Measurements from ENCODE around the gene CNTNAP5. TPM values are rescaled to one million over a fixed set of nuclear protein-coding genes. Genes with fewer than 3 reads are reported as not detected.

CNTNAP5 gene
- total and polyA plus RNA-seq, 4 donors: not detected

DNA sequence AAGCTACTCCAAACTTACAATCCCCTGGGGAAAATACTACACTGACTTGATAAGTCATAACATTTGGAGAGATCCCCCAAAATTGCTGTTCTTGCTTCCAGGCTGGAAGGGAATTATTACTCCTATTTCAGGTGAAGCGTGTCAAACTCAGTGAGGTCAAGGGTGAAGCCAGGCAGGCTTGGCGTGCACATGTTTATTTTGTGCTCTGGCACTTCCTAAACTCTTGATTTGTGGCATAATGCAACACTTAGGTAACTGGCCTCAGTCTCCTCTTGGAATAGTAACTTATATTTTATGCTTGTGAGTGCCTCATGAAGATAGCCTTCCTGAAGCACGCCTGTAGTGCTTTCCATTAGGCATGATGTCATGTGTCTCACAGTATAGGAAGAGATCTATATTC lies 751.2 kb downstream of the CNTNAP5 start:
- no peaks in the 10 kb centered on the region for H3K36me3 ChIP-seq (ENCODE audit: control insufficient read depth in 4 of 4, insufficient read depth in 3 of 4, low read depth in 1 of 4, low read length in 3 of 4)
- H3K9ac ChIP-seq (ENCODE audit: low read depth in 1 of 2, low read length in 2 of 2): no peak overlapping the region
- H3K27ac ChIP-seq (ENCODE audit: low read depth in 1 of 2, low read length in 2 of 2): no peak overlapping the region
- TF ChIP-seq RXRA (IDR thresholded peaks at IDR 0.05) (peak in 1 of 2 donors; percentile 64), FOXA1 (IDR thresholded peaks at IDR 0.05) (no peak), HNF4A (conservative IDR thresholded peaks at IDR 0.05) (peak in 1 of 2 donors; percentile 24), NR2F2 (IDR thresholded peaks at IDR 0.05) (no peak), SP1 (IDR thresholded peaks at IDR 0.05) (no peak), HNF4G (IDR thresholded peaks at IDR 0.05) (no peak), TAF1 (conservative IDR thresholded peaks at IDR 0.05) (no peak), GABPA (IDR thresholded peaks at IDR 0.05 in 1 of 2, conservative IDR thresholded peaks at IDR 0.05 in 1 of 2) (no peak), FOXA2 (IDR thresholded peaks at IDR 0.05) (peak; percentile 52)
- TF ChIP-seq, protein P1, sequence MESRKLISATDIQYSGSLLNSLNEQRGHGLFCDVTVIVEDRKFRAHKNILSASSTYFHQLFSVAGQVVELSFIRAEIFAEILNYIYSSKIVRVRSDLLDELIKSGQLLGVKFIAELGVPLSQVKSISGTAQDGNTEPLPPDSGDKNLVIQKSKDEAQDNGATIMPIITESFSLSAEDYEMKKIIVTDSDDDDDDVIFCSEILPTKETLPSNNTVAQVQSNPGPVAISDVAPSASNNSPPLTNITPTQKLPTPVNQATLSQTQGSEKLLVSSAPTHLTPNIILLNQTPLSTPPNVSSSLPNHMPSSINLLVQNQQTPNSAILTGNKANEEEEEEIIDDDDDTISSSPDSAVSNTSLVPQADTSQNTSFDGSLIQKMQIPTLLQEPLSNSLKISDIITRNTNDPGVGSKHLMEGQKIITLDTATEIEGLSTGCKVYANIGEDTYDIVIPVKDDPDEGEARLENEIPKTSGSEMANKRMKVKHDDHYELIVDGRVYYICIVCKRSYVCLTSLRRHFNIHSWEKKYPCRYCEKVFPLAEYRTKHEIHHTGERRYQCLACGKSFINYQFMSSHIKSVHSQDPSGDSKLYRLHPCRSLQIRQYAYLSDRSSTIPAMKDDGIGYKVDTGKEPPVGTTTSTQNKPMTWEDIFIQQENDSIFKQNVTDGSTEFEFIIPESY (IDR thresholded peaks at IDR 0.05): no peak
- TF ChIP-seq, protein P2, sequence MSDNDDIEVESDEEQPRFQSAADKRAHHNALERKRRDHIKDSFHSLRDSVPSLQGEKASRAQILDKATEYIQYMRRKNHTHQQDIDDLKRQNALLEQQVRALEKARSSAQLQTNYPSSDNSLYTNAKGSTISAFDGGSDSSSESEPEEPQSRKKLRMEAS (IDR thresholded peaks at IDR 0.05): no peak
- TF ChIP-seq, protein P3, sequence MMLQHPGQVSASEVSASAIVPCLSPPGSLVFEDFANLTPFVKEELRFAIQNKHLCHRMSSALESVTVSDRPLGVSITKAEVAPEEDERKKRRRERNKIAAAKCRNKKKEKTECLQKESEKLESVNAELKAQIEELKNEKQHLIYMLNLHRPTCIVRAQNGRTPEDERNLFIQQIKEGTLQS (IDR thresholded peaks at IDR 0.05): no peak
- peaks cover 0 to 5% (median 0%) of the 10 kb centered on the region in 4 donors for H3K4me1 ChIP-seq (ENCODE audit: control insufficient read depth in 4 of 4, insufficient read depth in 4 of 4, low read length in 3 of 4)
- 53% methylated on average over 3 of the region's 3 CpGs for WGBS
- no peaks in the 10 kb centered on the region for H3K9me3 ChIP-seq (ENCODE audit: control insufficient read depth in 4 of 4, low read length in 3 of 4)
- H3K27me3 ChIP-seq (ENCODE audit: control insufficient read depth in 4 of 4, insufficient read depth in 4 of 4, low read length in 3 of 4): peaks cover 0 to 4% (median 0%) of the 10 kb centered on the region in 4 donors
- no peak overlapping the region for H3K4me3 ChIP-seq (ENCODE audit: low read depth in 1 of 3, low read length in 3 of 3)
- DNase-seq (ENCODE audit: low spot score): no peak

DNA sequence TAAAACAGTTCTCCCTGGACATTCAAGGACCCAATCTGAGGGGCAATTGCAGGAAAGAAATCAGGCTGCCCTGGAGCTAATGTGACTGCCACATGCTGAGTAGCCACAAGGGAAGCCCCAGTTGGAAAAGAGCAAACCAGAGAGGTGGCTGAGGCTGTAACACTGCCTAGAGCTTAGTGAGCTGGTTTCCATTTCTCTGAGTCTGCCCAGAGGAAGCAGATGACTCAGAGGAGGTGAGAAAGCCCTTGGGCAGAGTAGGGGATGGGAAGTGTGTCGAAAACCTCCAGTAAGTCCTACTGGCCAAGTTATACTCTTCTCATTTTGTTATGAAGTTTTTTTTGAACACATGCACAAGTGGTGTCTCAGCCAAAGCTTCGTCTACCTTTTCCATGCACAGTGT lies 753.0 kb downstream of the CNTNAP5 start:
- Histone ChIP-seq H3K9ac (ENCODE audit: low read depth in 1 of 2, low read length in 2 of 2) (no peak overlapping the region), H3K4me1 (ENCODE audit: control insufficient read depth in 4 of 4, insufficient read depth in 4 of 4, low read length in 3 of 4) (peaks cover 0 to 5% (median 0%) of the 10 kb centered on the region in 4 donors), H3K27ac (ENCODE audit: low read depth in 1 of 2, low read length in 2 of 2) (no peak overlapping the region), H3K4me3 (ENCODE audit: low read depth in 1 of 3, low read length in 3 of 3) (no peak overlapping the region), H3K9me3 (ENCODE audit: control insufficient read depth in 4 of 4, low read length in 3 of 4) (no peaks in the 10 kb centered on the region), H3K36me3 (ENCODE audit: control insufficient read depth in 4 of 4, insufficient read depth in 3 of 4, low read depth in 1 of 4, low read length in 3 of 4) (no peaks in the 10 kb centered on the region), H3K27me3 (ENCODE audit: control insufficient read depth in 4 of 4, insufficient read depth in 4 of 4, low read length in 3 of 4) (peaks cover 0 to 4% (median 0%) of the 10 kb centered on the region in 4 donors)
- TF ChIP-seq FOXA1 (IDR thresholded peaks at IDR 0.05) (no peak), EGR1 (IDR thresholded peaks at IDR 0.05; ENCODE audit: low read depth in 2 of 2) (no peak), HNF4G (IDR thresholded peaks at IDR 0.05) (no peak), RXRA (IDR thresholded peaks at IDR 0.05) (no peak)
- TF ChIP-seq, protein P1 (IDR thresholded peaks at IDR 0.05): no peak
- DNase-seq (ENCODE audit: low spot score): no peak
- 78% methylated on average over 2 of the region's 2 CpGs for WGBS

DNA sequence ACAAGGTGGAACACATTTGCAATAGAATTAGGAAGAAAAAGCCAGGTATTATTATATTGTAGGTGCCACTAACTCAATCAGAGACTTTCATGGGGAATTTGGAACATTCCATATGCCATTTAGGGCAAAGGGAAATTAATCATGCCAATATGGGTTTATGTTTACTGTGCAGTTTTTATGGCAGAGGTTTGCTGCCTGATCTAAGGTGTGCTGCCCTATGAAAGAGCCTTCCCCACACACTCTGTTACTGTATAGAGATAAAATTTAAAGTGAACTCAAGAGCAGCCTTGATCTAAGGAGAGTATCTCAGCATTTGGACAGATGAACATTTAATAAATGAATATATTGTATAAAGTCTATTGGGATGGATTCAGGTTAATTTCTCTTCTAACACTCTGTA lies 771.6 kb downstream of the CNTNAP5 start:
- Histone ChIP-seq H3K4me1 (ENCODE audit: control insufficient read depth in 4 of 4, insufficient read depth in 4 of 4, low read length in 3 of 4) (peaks cover 0 to 5% (median 0%) of the 10 kb centered on the region in 4 donors), H3K4me3 (ENCODE audit: low read depth in 1 of 3, low read length in 3 of 3) (no peak overlapping the region), H3K27ac (ENCODE audit: low read depth in 1 of 2, low read length in 2 of 2) (no peak overlapping the region), H3K36me3 (ENCODE audit: control insufficient read depth in 4 of 4, insufficient read depth in 3 of 4, low read depth in 1 of 4, low read length in 3 of 4) (no peaks in the 10 kb centered on the region), H3K9ac (ENCODE audit: low read depth in 1 of 2, low read length in 2 of 2) (no peak overlapping the region), H3K9me3 (ENCODE audit: control insufficient read depth in 4 of 4, low read length in 3 of 4) (no peaks in the 10 kb centered on the region), H3K27me3 (ENCODE audit: control insufficient read depth in 4 of 4, insufficient read depth in 4 of 4, low read length in 3 of 4) (no peaks in the 10 kb centered on the region)
- no peak for DNase-seq (ENCODE audit: low spot score)
- TF ChIP-seq, protein P1 (IDR thresholded peaks at IDR 0.05): no peak
- TF ChIP-seq HNF4G (IDR thresholded peaks at IDR 0.05): no peak
- TF ChIP-seq HNF4A (conservative IDR thresholded peaks at IDR 0.05): no peak
- TF ChIP-seq NR2F2 (IDR thresholded peaks at IDR 0.05): no peak
- TF ChIP-seq SP1 (IDR thresholded peaks at IDR 0.05): no peak
- TF ChIP-seq FOXA1 (IDR thresholded peaks at IDR 0.05): no peak
- TF ChIP-seq, protein P2 (IDR thresholded peaks at IDR 0.05): no peak
